ENCODE results near the gene PLCL1. TPM values are rescaled to one million over a fixed set of nuclear protein-coding genes. Genes with fewer than 3 reads are reported as not detected.

PLCL1 gene
- total RNA-seq, 4 donors from 2014 or later = 6.6 to 10.8 (median 8.3) TPM

DNA sequence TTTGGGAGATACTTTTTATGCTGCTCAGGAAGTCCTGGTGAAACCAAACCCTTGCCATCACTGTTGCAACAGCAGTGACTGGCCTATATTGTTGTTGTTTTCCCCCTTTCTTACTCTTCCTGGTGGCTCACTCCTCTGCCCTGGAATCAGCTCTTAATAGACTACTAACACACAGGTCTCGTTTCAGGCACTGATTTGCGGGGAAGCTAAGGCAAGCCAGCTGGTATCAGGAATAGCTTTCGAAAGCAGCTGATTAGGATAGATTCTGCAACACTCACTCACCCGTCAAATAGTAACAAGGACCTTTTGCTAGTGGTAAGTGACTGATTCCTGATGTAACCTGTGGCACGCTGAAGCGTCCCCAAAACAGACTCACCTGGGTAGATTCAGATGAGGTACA, 360.4 kb downstream of the PLCL1 start:
- TF ChIP-seq, protein P1, sequence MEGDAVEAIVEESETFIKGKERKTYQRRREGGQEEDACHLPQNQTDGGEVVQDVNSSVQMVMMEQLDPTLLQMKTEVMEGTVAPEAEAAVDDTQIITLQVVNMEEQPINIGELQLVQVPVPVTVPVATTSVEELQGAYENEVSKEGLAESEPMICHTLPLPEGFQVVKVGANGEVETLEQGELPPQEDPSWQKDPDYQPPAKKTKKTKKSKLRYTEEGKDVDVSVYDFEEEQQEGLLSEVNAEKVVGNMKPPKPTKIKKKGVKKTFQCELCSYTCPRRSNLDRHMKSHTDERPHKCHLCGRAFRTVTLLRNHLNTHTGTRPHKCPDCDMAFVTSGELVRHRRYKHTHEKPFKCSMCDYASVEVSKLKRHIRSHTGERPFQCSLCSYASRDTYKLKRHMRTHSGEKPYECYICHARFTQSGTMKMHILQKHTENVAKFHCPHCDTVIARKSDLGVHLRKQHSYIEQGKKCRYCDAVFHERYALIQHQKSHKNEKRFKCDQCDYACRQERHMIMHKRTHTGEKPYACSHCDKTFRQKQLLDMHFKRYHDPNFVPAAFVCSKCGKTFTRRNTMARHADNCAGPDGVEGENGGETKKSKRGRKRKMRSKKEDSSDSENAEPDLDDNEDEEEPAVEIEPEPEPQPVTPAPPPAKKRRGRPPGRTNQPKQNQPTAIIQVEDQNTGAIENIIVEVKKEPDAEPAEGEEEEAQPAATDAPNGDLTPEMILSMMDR (IDR thresholded peaks at IDR 0.05; ENCODE audit: low read depth) = no peak

- TF ChIP-seq, protein P1 (IDR thresholded peaks at IDR 0.05; ENCODE audit: low read depth) = no peak
These were observed 360.9 kb downstream of the PLCL1 start for GRCh38 chr2:198165289-198165688.

- TF ChIP-seq, protein P1 (IDR thresholded peaks at IDR 0.05; ENCODE audit: low read depth) = no peak
These were observed 363.0 kb downstream of the PLCL1 start for GRCh38 chr2:198167346-198167745.

GRCh38 chr2:198168651-198169050, 364.3 kb downstream of the PLCL1 start:
- TF ChIP-seq, protein P1 (IDR thresholded peaks at IDR 0.05; ENCODE audit: low read depth) = no peak

DNA sequence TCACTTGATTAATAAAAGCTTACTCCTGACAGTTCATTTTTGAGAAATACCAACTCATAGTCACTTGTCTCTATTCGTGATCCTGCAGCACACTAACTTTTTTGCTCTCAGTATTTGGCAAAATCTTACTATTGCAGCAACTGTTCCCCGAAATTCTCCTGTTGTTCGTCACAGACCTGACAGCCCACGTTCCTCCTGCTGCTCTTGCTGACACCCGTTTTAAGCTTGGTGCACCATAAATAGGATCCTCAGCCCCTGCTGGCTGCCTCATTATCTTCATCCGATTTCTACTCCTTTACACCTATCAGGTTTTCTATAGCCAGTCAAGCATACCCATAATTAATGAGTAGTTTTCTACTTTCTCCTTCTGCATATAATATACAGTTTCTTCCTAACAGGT, 368.8 kb downstream of the PLCL1 start:
- TF ChIP-seq, protein P1 (IDR thresholded peaks at IDR 0.05; ENCODE audit: low read depth) = no peak

- TF ChIP-seq, protein P1 (IDR thresholded peaks at IDR 0.05; ENCODE audit: low read depth) = no peak
These were observed 369.5 kb downstream of the PLCL1 start for GRCh38 chr2:198173864-198174263.

GRCh38 chr2:198175271-198175670, 370.9 kb downstream of the PLCL1 start:
- TF ChIP-seq, protein P1 (IDR thresholded peaks at IDR 0.05; ENCODE audit: low read depth) = no peak
